Fibroblast of skin of left quadriceps (primary cell): ENCODE results near the gene RBM47.
A peak's percentile ranks its signal among the peaks of the same experiment; 100 is the strongest.
"Not testable (repeated sequence)": the region's sequence is repeated elsewhere in the genome, so short reads cannot be mapped to it uniquely, and the experiment has no call there.

ENCODE experiments used
- DNase-seq, 2 experiments: peaks; one replicate each; pipeline ENCODE4 v3.0.0-alpha.2; 2013; ENCODE audit warnings: low read depth in 2 of 2

Gene RBM47

GRCh38 chr4:40530961-40531635 is 98.6 kb downstream of the RBM47 start:
- no peak for DNase-seq

DNA sequence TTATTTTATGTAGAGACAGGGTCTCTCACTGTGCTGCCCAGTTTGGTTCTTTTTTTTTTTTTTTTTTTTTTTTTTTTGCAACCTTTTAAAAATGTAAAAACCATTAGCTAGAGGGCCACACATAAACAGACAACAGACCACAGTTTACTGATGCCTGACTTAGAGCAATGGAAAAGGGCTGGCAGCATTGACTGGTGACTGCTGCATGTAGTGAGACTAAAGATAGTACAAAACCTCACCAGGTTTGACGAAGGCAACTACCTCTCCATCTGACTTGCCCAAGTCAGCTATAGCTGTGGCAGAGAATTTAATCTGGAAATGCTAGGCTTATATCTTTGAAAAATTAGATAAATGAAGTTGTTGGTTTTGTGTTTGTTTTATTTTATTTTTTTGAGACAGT is 102.9 kb downstream of the RBM47 start:
- DNase-seq, result no peak

- DNase-seq, result peak; percentile 67 to 70
Observed at GRCh38 chr4:40525752-40526598, 103.7 kb downstream of the RBM47 start.

DNA sequence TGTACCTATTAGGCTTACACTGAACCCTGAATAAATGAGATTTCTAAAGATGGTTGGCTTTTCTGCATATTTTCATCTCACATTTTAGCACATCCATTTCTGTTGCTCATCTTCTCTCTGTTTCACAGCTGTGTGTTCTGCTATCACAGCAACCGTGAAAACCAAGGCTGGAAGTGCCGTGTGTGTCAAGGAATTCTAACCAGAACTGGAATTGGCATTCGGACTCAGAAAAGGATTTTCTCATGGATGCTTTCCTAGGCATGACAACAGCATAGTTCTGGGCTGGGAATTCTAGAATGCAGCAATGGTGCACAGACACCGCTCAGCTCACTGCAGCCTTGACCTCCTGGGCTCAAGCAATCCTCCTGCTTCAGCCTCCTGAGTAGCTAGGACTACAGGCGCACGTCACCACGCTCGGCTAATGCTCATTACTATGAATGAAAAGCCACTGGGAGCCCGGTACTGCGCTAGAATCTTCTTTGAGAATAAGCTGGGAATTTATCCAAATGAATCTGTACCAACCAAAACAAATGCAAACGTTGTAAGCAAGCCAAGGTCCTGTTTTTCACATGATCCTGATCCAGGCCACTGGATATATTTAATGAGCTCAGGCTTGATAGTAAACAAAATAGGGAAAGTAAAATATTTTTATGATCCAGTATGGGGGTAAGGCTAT is 105.2 kb downstream of the RBM47 start:
- no peak for DNase-seq

DNA sequence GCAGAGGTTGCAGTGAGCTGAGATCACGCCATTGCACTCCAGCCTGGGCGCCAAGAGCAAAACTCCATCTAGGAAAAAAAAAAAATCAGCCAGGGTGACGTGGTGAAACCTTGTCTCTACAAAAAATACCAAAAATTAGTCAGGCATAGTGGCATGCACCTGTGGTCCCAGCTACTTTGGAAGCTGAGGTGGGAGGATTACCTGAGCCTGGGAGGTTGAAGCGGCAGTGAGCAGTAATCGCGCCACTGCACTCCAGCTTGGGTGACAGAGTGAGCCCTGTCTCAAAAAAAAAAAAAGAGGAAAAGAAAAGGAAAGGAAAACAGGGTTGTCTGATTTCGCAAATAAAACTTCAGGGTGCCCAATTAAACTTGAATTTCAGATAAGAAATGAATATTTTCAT is 106.1 kb downstream of the RBM47 start:
- DNase-seq, result no peak

DNA sequence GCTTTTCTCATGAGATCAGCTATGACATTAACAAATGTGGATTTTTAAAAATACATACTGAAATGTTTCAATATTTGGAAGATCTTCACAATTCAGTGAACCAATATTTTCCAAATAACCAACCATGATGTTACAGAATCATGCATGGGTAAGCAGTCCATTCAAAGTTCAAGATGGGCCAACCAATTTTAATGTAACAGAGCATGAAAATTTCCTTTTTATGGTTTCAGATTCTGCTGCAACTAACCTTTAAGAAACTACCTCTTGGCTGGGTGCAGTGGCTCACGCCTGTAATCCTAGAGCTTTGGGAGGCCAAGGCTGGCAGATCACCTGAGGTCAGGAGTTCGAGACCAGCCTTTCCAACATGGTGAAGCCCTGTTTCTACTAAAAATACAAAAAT is 107.7 kb downstream of the RBM47 start:
- no peak for DNase-seq

- DNase-seq, result no peak
Observed at GRCh38 chr4:40520533-40520932, 109.1 kb downstream of the RBM47 start.

- not testable (repeated sequence) for DNase-seq
Observed at GRCh38 chr4:40517081-40517480, 112.6 kb downstream of the RBM47 start.

DNA sequence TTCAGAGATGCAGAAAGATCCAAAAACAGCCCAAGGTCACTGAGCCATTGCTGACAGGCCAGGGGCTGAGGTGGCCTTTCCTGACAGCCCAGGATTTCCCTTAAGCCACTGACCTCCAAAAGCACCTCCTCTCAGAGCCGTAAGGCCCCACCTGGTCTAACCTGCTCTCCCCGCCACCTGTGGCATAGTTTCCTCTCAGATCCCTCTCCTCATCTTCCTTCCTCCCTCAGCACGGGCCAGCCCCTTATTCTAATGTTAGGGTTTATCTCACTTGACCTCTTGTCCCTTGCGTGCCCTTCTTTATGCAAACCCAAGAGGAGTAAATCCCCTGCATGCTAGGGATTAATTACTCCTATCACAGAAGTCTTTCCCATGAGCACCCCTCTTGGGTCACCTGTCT is 113.0 kb downstream of the RBM47 start:
- no peak for DNase-seq

DNA sequence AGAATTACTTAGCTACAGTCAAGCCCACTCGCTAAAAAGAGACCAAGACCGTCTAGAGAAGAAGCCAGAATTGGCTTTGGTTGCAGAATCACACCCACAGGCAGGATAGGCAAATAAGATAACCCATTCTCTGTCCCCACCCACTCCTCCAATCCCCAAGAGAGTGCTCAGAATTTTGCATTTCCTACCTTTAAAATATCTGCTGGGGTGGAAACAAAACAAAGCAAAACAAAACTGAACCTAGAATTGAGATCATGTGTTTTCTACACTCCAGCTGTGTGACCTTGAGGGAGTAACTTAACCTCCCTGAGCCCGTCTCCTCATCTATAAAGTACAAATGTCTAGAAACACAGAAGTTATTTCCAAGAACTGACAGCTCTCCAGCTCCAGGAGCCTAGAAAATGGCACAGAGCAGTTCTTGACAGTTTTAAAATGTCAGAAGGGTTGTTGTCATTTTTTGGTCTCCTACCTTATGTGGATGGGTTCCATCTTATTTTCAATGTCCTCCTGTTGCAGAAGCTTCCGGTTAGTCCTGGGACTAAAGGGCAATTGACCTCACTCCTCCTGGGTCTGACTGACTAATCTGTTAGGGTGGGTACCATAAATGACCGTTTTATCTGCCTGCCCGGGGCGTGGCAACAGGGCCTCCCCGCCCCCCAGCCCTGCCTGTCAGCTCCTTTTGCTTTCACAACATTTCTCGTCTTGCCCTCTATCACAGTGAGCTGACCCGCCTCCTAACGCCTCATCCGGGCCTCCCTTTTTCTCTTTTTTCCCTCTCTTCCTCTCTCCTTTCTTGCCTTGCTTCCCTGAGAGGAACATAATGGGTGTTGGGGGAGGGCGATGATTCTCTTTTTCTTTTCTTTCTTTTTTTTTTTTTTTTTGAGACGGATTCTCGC is 114.0 kb downstream of the RBM47 start:
- DNase-seq, result no peak

GRCh38 chr4:40515037-40515397 is 114.6 kb downstream of the RBM47 start:
- no peak for DNase-seq

GRCh38 chr4:40514497-40514951 is 115.1 kb downstream of the RBM47 start:
- DNase-seq, result no peak

DNA sequence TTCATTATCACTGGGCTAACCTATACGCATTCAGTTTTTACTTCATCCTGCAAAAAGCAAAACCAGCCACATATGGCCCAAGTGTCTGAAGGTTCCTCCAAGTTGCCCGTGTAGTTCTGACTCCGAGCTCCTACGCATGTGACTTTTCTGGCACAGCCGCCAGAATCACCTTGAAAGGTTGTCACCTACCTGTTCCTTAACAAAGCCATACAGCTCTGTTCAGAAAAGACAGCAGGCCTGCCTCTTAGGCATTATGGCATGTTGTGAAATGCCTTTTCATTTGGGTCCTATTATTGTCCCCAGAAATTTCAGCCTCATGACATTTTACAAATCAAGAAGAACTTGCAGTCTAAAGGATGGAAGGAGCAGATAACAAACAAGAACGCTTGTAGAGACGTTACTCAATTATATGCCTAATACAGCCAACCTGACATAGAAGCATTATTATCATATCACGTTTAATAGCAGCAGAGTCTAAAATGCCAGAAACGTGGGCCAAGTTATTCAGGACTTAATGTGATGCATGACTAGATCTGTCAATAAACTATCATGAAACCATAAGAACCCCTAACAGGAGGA is 118.5 kb downstream of the RBM47 start:
- DNase-seq, result no peak

- DNase-seq, result no peak
Observed at GRCh38 chr4:40507977-40508376, 121.7 kb downstream of the RBM47 start.

GRCh38 chr4:40506492-40506891 is 123.2 kb downstream of the RBM47 start:
- no peak for DNase-seq

GRCh38 chr4:40506066-40506465 is 123.6 kb downstream of the RBM47 start:
- no peak for DNase-seq

GRCh38 chr4:40502934-40503333 is 126.7 kb downstream of the RBM47 start:
- DNase-seq, result no peak

- DNase-seq, result no peak
Observed at GRCh38 chr4:40502220-40502619, 127.4 kb downstream of the RBM47 start.

DNA sequence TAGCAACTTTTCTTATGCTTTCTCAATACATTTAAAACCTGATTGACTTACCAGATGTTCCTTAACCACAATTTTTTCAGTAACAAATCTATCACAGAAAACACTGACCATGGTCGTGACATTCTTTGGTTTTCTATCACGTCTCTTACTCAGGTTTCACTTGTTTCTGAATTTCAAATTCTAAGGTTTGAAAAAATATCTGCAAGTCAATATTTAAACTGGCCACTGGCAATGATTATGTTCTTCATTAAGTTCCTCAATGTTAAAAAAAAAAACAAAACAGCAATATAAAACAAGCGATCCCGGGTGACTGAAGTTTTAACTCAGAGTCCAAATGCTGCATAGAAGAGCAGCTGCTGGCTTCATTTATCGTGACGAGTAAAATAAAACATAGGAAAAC is 128.9 kb downstream of the RBM47 start:
- no peak for DNase-seq

DNA sequence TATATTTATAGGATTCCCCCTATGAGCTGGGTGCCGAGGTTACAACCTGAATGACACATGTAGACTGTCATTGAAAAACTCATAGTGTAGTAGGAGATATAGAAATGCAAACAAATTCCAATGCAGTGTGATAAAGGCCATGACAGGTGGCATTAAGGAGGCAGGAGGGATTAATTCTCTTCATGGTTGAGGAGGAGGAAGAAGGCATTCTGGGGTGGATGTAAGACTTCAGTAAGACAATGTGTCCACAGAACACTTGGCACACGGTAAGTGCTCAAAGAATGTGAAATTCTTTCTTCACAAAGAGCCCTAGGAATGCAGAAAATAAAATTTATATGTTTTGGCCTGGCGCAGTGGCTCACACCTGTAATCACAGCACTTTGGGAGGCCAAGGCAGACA is 136.5 kb downstream of the RBM47 start:
- no peak for DNase-seq

DNA sequence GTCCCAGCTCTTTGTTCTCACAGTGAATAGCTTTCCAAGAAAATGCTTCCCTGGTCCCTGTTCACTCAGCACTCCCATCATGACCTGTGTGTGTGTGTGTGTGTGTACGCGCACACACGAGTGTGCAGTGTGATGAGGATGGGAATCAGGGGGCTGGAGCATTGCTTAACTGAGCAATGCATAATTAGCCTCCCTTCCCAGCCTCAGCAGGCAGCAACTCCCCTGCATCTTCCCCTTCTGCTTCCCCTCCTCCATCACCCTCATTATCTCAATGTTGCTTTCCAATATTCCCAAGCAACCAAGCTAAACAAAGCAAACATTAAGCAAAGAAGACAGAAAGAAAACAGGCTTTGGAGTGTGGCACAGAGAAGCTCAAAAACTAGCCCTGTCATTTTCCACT is 137.0 kb downstream of the RBM47 start:
- no peak for DNase-seq
